HL-60/S4 treated with retinoic acid at 250 ng/mL for 4 days and 3 days (cell line): ENCODE results near the gene MYL9.

Experiments used
- in situ Hi-C: fragments of 300-500 bp; cut with MboI; formaldehyde crosslinking; loops from 2 replicates; pipeline ENCODE4 v1.7.0; 2022; ENCODE audit warnings: low sequenced_read_pairs

Gene MYL9

GRCh38 chr20:36579996-36580545 is 38.8 kb downstream of the MYL9 start:
- in situ Hi-C loops, result no loop called here

- in situ Hi-C loops, result no loop called here
Measured at GRCh38 chr20:36582322-36582721, 41.0 kb downstream of the MYL9 start.

- in situ Hi-C loops, result no loop called here
Measured at GRCh38 chr20:36582821-36583220, 41.5 kb downstream of the MYL9 start.

- in situ Hi-C loops, result no loop called here
Measured at GRCh38 chr20:36584018-36584481, 42.7 kb downstream of the MYL9 start.

- in situ Hi-C loops, result no loop called here
Measured at GRCh38 chr20:36585410-36586125, 44.2 kb downstream of the MYL9 start.

- in situ Hi-C loops, result no loop called here
Measured at GRCh38 chr20:36587388-36588070, 46.2 kb downstream of the MYL9 start.

GRCh38 chr20:36591281-36591680 is 50.0 kb downstream of the MYL9 start:
- in situ Hi-C loops, result no loop called here

GRCh38 chr20:36591854-36592641 is 50.7 kb downstream of the MYL9 start:
- in situ Hi-C loops, result no loop called here

GRCh38 chr20:36593347-36593929 is 52.1 kb downstream of the MYL9 start:
- in situ Hi-C loops, result no loop called here

GRCh38 chr20:36599912-36600345 is 58.6 kb downstream of the MYL9 start:
- in situ Hi-C loops, result no loop called here
